Transverse colon (tissue), 4 donors: ENCODE data around the gene FDCSP. TPM values are rescaled to one million over a fixed set of nuclear protein-coding genes. Genes with fewer than 3 reads are reported as not detected.

Source experiments
- DNase-seq: peaks from one replicate; pipeline ENCODE4 v3.0.0-alpha.2; 2019
- H3K27ac ChIP-seq, 4 donors: fragments of 200-600 bp; sonication (generic); 2 replicates each; pipeline ENCODE4 v1.5.1; 2016 to 2018; ENCODE audit warnings: inconsistent platforms in 4 of 4
- H3K27me3 ChIP-seq: fragments of 200-600 bp; sonication (generic); 2 replicates; pipeline ENCODE4 v1.5.1; 2017; ENCODE audit warnings: inconsistent platforms
- H3K36me3 ChIP-seq, 4 donors: fragments of 200-600 bp; sonication (generic); 2 replicates each; pipeline ENCODE4 v1.5.1; 2017 to 2019; ENCODE audit warnings: inconsistent platforms in 4 of 4
- H3K4me1 ChIP-seq, 4 donors: fragments of 200-600 bp; sonication (generic); 2 replicates each; pipeline ENCODE4 v1.5.1; 2017 to 2020; ENCODE audit warnings: inconsistent platforms in 4 of 4
- H3K4me3 ChIP-seq, 4 donors: fragments of 200-600 bp; sonication (generic); 1 replicate in 1 of 4; 2 replicates in 3 of 4; pipeline versions ENCODE4 v1.5.1 to v1.6.1; 2017 to 2019; ENCODE audit warnings: inconsistent platforms in 4 of 4
- H3K9me3 ChIP-seq, 2 donors: fragments of 200-600 bp; sonication (generic); 2 replicates each; pipeline ENCODE4 v1.5.1; 2017 to 2019; ENCODE audit warnings: inconsistent platforms in 2 of 2
- CTCF ChIP-seq, 5 experiments: fragments of 200-600 bp in 3 of 5; fragments of 450-650 bp in 2 of 5; sonication (generic) in 3 of 5; IDR thresholded peaks; 1 replicate in 2 of 5; 2 replicates in 3 of 5; pipeline ENCODE4 v1.5.1; 2016 to 2017; ENCODE audit warnings: antibody characterized with exemption in 5 of 5, inconsistent platforms in 3 of 5, mild to moderate bottlenecking in 2 of 5, moderate library complexity in 1 of 5
- EP300 ChIP-seq: sonication (generic); formaldehyde crosslinking; IDR thresholded peaks from one replicate; pipeline ENCODE4 v1.6.1; 2017; ENCODE audit warnings: antibody characterized with exemption, low read depth
- POLR2A ChIP-seq: fragments of 450-650 bp; IDR thresholded peaks from one replicate; pipeline ENCODE4 v1.6.1; 2016; ENCODE audit warnings: antibody characterized with exemption, mild to moderate bottlenecking, moderate library complexity
- POLR2AphosphoS5 ChIP-seq, 3 donors: sonication (generic); formaldehyde crosslinking; IDR thresholded peaks; one replicate each; pipeline ENCODE4 v1.6.1; 2016; ENCODE audit warnings: antibody characterized with exemption in 3 of 3
- WGBS, 2 donors: methylation state at CpG; one replicate each; pipeline ENCODE4 v1.1.5; 2018; ENCODE audit warnings: low coverage in 1 of 2; 5-methylcytosine and 5-hydroxymethylcytosine counted together
- in situ Hi-C, 4 donors: fragments of 200-750 bp; cut with MboI; loops; one replicate each; pipeline versions ENCODE4 v1.15.0 to v1.15.1; 2017; ENCODE audit warnings: low sequenced_read_pairs in 3 of 4, low pct_ligation_motif_present in 1 of 4, low pct_unique_long_range_greater_than_20kb in 1 of 4
- intact Hi-C: fragments of 100-400 bp; cut with DNase I; formaldehyde crosslinking; loops from one replicate; pipeline ENCODE4 v1.15.1; 2023; ENCODE audit warnings: low total_unique reads
- total RNA-seq, 4 donors: library from RNA; depleted of rRNA; stranded (reverse); fragments of >200 nt; gene quantifications; one replicate each; pipeline ENCODE4 v1.1.0, GENCODE V29; 2016

FDCSP gene
- 10 to 100 TPM in 1 of 4 donors, not detected in 3; 15.4 TPM for total RNA-seq

DNA sequence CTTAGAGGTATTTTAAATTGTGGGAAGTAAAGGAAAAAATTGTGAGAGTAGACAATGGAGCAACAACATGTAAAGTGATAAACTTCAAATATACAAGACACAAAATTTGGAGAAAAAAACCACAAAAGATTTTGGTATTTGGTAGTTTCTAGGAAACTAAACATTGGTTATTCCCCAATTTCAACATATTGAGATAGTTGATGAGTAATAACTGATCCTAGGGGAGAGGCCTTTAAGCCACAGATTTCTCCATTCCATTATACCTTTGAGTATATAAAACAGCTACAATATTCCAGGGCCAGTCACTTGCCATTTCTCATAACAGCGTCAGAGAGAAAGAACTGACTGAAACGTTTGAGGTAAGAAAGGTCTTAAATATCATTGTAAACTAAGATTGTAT, at the start of gene FDCSP:
TSS of gene FDCSP (plus strand) at position 301 of the 400 bp plus-strand sequence. CDS start 5,071 bp downstream, outside the sequence.
- in situ Hi-C loops, result no loop called here
- intact Hi-C loops, result no loop called here
- no peak within 1 kb of the TSS for H3K27ac ChIP-seq
- no peak for DNase-seq
- H3K36me3 ChIP-seq, result no peaks in the 10 kb centered on the region
- WGBS, 2 donors, result 0 to 57% methylated on average over 1 to 2 of the region's 2 CpGs
- H3K4me1 ChIP-seq, result no peaks in the 10 kb centered on the region
- no peaks in the 10 kb centered on the region for H3K9me3 ChIP-seq
- TF ChIP-seq POLR2AphosphoS5 (IDR thresholded peaks at IDR 0.05) (no peak), POLR2A (no peak), CTCF (IDR thresholded peaks at IDR 0.05) (no peak), EP300 (no peak)
- no peaks in the 10 kb centered on the region for H3K27me3 ChIP-seq
- H3K4me3 ChIP-seq, result no peak within 1 kb of the TSS

DNA sequence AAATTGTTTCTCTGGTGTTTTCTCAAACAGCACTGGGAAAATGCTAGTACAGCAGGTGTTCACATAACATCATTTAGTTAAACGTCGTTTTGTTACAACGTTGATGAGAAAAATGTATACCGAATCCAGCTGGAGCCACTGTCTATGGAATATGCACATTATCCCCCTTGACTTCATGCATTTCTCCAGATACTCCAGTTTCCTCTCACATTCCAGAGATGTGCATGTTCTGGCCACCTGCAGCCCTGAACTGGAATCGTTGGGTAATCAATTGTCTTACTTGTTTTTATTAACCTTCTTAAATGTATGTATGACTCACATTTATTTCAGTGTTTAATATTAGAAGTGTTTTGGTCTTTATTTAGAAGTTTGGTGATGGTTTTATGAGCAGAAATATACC, 48.8 kb upstream of the FDCSP start:
- Histone ChIP-seq H3K36me3 (no peaks in the 10 kb centered on the region), H3K9me3 (no peaks in the 10 kb centered on the region), H3K4me1 (no peaks in the 10 kb centered on the region), H3K27me3 (no peaks in the 10 kb centered on the region), H3K4me3 (no peak overlapping the region), H3K27ac (no peak overlapping the region)
- TF ChIP-seq POLR2AphosphoS5 (IDR thresholded peaks at IDR 0.05) (no peak), EP300 (no peak), CTCF (IDR thresholded peaks at IDR 0.05) (no peak), POLR2A (no peak)
- DNase-seq, result no peak
- intact Hi-C loops (no loop called here), in situ Hi-C loops (loop anchor here in 3 of 4 donors (25.0 kb wide), 2 partner anchors 265 to 490 kb away; no protein-coding TSS in a partner anchor)
- 54 to 64% methylated on average over 5 of the region's 5 CpGs for WGBS, 2 donors

GRCh38 chr4:70178075-70178660, 47.8 kb upstream of the FDCSP start:
- H3K9me3 ChIP-seq, result no peaks in the 10 kb centered on the region
- DNase-seq, result no peak
- H3K36me3 ChIP-seq, result no peaks in the 10 kb centered on the region
- in situ Hi-C loops (loop anchor here in 3 of 4 donors (25.0 kb wide), 2 partner anchors 266 to 491 kb away; no protein-coding TSS in a partner anchor), intact Hi-C loops (no loop called here)
- H3K4me3 ChIP-seq, result no peak overlapping the region
- H3K27ac ChIP-seq, result no peak overlapping the region
- TF ChIP-seq EP300 (no peak), POLR2AphosphoS5 (IDR thresholded peaks at IDR 0.05) (no peak), POLR2A (no peak), CTCF (IDR thresholded peaks at IDR 0.05) (no peak)
- WGBS, 2 donors, result 83 to 86% methylated on average over 3 to 5 of the region's 5 CpGs
- H3K27me3 ChIP-seq, result no peaks in the 10 kb centered on the region
- no peaks in the 10 kb centered on the region for H3K4me1 ChIP-seq

DNA sequence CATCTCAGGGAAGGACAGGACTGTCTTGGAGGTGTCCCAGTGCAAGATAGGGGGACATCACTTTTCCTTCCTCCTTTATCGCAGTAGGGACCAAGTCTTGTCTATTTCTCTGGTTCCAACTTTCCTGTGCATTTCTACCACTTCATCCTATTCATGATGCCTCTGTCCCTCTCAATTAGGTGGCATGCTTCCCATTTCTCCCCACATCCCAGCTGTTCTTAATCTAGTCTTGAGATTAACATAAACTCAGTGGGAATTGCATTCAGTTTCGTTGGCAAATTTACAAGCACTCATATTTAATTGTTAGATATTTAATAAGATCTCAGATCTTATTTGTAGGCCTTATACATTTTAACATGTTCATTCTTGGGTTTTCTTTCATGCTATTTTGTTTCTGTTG, 46.1 kb upstream of the FDCSP start:
- 69 to 81% methylated on average over 2 of the region's 2 CpGs for WGBS, 2 donors
- TF ChIP-seq EP300, result no peak
- TF ChIP-seq POLR2AphosphoS5 (IDR thresholded peaks at IDR 0.05), result no peak
- TF ChIP-seq CTCF (IDR thresholded peaks at IDR 0.05), result no peak
- TF ChIP-seq POLR2A, result no peak
- Histone ChIP-seq H3K27ac (no peak overlapping the region), H3K9me3 (no peaks in the 10 kb centered on the region), H3K4me3 (no peak overlapping the region), H3K4me1 (no peaks in the 10 kb centered on the region), H3K36me3 (no peaks in the 10 kb centered on the region), H3K27me3 (no peaks in the 10 kb centered on the region)
- no peak for DNase-seq
- intact Hi-C loops, result no loop called here
- in situ Hi-C loops, result loop anchor here in 3 of 4 donors (25.0 kb wide), 2 partner anchors 268 to 493 kb away; no protein-coding TSS in a partner anchor
